HG03159 (cell line): Measurements from ENCODE around the gene XYLT2.
"Not testable (repeated sequence)": the region's sequence is repeated elsewhere in the genome, so short reads cannot be mapped to it uniquely, and the experiment has no call there.

Source experiments
- ATAC-seq: cut with Tn5 transposase; IDR thresholded peaks from one replicate; pipeline ENCODE4 v1.9.1; 2021; ENCODE audit warnings: mild to moderate bottlenecking, moderate library complexity; ENCODE audit not compliant: unreplicated experiment

Gene XYLT2

GRCh38 chr17:50319306-50320004 is 26.5 kb upstream of the XYLT2 start:
- ATAC-seq = no peak

DNA sequence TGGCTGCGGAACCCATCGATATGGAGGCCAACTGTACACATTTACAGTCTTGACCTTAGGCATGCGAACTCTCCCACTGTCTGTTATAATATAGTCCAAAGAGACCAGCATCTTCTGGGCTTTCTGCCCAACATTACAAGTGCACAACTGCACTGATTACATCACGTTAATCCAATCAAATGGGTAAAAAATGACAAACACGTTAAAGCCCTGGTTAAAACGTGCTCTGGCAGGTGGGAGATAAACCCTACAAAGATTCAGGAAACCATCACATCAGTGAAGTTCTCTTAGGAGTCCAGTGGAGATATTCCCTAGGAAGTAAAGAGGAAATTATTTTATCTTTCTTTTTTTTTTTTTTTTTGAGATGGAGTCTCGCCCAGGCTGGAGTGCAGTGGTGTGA is 23.7 kb upstream of the XYLT2 start:
- ATAC-seq = no peak

- ATAC-seq = no peak
Observed at GRCh38 chr17:50323060-50323459, 22.9 kb upstream of the XYLT2 start.

- no peak for ATAC-seq
Observed at GRCh38 chr17:50325906-50326305, 20.0 kb upstream of the XYLT2 start.

- no peak for ATAC-seq
Observed at GRCh38 chr17:50326831-50327364, 19.0 kb upstream of the XYLT2 start.

GRCh38 chr17:50328363-50329325 is 17.3 kb upstream of the XYLT2 start:
- no peak for ATAC-seq

DNA sequence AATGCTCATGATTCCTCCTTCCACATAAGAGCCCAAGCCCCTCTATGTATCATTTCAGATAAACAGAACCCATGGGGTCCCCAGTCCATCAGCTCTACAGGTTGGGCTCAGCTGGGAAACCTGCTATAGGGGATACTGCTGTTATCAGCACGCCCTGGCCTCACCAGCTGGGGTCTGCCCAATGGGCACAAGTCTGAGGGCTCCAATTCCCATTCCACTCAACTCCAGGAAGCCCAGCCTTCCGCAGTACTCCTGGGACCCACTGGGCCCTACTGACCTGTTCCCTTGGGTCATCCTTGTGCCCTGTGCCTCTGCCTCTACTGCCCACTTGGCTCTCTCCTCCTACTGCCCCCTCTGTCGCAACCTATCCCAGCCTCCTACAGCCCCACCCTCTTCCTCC is 16.2 kb upstream of the XYLT2 start:
- no peak for ATAC-seq

DNA sequence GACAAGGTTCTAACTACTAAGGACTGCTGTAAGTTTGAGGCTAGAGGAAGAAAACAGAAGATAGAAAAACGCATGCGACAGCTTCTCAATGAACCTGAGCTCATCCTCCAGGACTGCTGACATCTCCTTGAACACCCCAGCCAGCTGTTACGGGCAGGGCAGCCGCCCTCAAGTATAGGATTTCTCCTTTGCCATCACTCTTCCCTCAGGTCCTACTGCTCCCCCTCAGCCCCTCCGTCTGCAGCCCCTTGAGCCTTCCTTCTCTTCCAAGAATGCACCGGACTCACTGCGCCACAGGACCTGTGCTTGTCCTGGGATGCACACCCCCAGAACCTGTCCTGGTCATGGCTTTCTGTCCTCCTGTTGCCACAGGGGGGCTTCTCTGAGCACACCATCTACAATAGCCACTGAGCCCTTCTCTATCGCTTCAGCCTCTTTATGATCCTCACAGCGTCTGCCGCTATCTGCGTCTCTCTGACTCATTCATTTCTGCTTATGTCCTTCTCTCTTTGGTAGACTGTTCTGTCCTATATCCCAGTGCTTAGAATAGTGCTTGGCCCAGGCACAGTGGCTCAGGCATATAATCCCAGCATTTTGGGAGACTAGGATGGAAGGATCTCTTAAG is 15.7 kb upstream of the XYLT2 start:
- ATAC-seq = no peak

GRCh38 chr17:50331085-50331791 is 14.7 kb upstream of the XYLT2 start:
- ATAC-seq = no peak

DNA sequence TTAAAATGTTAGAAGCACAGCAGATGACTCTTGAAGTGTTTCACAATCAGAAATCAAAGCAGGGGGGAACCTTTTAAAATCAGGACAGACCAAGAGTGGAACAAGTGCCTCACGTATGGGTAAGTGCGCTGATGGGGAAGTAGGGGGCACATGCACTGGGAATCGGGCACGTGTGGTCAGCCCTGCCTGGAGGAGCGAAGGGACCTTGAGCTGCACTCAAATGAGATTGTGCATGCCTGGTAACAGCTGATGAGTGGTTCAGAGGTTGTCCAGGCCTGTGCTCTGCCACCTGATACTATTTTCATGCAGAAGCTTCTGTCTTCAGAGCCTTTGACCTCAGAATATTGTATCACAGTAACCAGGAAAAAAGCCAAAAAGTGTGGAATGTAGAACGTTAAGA is 13.7 kb upstream of the XYLT2 start:
- ATAC-seq = no peak

- ATAC-seq = not testable (repeated sequence)
Observed at GRCh38 chr17:50333291-50334057, 12.5 kb upstream of the XYLT2 start.

DNA sequence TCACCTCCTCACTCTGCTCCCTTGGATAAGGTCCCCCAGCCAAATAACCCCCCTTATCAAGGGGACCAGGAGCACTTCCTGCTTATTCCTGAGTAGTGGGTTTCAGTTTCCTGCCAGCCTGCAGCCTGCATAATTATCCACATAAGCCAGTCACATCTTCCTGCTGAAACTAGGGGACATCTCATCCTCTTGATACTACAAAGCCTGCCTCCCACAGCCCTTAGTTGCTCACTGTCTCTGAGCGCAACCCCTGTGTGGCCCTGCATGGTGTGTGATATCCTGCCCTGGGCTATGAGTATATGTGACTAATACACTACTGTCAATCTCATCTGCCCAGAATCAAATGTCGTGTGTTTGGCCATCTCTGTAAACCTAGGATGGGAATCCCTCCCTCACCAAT is 8.0 kb upstream of the XYLT2 start:
- no peak for ATAC-seq

DNA sequence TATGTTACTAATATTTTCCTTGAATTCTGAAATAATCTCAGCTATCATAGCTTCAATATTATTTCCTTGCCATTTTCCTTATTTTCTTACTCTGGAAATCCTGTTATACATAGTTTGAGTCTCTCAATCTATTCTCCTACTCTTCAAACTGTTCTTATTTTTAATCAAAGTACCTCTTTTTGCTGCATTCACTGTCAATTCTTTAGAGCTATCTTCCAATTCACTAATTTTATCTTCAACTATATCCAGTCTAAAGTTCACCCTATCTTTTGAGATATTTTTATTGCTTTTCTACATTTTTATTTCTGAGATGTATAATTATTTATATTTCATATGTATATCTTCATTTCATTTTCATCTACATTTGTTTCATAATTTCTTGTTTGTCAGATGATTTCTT is 7.3 kb upstream of the XYLT2 start:
- no peak for ATAC-seq

DNA sequence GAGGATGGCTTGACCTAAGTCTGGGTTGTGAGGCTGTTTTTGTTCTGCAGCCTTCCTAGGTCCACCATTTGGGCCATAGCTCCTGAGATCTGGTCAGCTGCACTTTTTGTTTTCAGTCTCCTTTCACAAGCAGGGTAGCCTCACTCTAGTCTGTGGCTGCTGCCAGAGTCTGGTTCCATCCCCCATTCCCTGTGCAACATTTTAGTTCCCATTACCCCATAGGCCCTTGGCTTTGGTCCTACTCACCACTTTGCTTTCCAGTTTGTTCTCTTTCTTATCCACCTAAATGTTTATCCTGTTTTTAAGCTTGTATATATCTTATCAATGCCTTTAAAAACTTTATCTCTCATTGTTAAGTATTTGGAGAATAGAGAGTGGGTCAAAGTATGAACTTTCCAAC is 6.5 kb upstream of the XYLT2 start:
- ATAC-seq = no peak

DNA sequence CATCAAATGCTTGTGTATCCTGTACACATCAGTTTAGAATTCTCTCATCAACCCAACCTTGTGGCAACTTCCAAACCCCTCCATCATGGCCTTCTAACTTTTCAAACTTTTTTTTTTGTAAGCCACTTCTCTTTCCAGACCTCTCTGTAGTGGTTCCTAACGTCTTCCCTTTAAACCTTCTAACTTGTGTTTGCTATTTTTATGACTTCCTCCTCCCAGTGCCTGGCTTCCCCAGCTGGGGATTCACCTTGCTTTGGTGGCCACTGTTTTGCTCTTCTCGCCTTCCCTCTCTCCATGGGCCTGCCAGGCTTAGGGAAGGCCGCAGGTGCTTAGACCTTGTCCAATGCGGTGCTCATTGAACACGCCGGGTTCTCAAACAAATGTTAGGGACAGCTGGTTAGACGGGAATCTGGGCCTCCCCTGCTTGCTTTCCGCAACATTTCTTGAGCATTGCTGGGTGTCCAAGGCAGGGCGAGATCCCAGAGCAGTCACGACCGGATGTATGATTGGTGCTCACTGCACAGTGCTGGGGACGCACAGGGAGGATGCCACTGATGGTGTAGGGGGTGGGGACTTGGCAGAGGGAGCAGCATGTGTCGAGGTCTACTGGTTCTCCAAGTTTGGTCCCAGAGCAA is 1.1 kb upstream of the XYLT2 start:
- no peak for ATAC-seq

DNA sequence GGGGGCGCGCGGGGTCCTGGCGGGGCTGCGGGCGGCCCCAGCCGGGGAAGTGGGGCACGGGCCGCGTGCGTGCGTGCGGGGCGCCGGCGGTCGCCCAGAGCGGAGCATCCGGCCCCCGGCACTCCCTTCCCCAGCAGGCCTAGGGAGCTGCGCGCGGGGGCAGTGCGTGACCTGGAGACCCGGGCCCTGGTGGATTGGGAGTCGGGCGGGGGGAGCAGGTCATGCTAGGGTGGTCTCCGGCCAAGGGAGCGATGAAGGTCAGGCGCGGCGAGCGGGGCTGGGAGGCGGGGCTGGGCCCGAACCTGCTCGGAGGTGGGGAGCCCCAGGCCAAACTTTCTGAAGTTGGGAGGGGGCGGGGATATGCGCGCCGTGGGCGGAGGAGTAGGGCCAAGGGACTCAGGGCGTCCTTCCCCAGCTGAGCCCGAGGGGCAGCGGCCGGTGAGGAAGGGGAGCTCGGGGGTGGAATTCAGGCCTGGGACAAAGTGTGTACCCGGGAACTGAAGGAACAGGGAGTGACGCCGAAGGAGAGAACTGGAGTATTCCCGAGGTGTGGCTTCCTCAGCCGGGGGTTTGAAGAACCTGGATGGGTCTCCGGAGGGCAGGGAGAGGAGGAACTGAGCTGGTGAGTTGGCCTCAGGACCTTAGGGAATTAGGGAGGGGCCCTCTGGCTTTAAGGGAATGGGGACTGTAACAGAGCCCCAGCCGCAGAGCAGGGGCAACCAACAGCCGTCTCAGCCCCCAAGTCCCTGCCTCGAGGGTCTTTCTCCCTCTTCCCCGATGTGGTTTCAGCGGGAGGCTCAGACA is 589 bp downstream of the XYLT2 start:
- peak; percentile 65 for ATAC-seq

DNA sequence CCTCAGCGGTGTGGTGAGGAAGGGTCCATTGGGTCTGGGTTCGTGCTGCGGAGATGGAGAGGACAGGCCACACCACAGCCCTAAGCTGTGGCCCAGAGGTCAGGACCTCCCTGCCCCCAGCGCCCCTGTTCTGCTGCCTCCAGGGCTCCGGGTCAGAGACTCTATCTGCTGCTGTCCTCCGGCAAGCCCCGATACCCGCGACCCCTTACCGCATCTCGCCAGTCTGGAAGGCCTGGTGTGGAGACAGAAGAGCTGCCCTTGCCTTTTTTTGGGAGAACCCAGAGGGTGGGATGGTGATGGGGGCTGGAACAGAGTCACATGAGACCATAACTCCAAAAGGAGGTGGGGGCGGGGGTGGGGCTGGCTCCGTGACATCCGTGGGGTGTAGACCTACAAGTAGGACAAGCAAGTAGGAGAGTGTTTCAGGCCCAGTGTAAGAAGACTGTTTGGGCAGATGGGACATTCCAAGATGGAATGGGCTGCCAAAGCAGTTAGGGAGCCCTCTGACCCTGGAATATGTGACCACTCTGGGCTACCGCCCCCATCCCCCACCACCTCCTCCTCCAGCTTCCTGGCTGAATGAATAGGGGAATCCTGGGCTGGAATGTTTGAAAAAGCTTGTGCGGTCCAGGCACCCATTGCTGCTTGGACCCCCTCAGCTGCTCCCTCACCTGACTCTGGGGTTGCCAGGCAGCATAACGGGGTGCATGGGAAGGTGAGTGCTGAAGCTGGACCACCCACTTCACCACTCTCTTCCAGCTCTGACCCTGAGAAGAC is 1.4 kb downstream of the XYLT2 start:
- no peak for ATAC-seq

DNA sequence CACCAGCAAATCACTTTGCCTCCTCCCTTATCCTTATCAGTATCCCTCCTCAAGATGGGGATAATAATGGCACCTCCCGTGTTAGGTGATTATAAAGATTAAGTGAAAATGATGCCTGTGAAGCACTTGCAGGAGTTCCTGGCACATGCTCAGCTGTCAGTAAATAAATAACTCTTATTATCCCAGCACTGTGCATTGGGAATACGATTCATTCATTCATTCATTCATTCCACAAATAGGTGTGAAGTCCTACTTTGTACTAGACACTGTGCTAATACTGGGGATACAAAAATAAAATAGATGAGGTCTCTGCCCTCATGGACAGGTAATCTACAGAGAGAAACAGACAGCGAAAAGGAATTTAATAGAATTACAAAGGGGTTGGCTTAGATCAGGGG is 2.0 kb downstream of the XYLT2 start:
- ATAC-seq = no peak
